ENCODE data around the gene SGSH.
"Not testable (repeated sequence)": the region's sequence is repeated elsewhere in the genome, so short reads cannot be mapped to it uniquely, and the experiment has no call there.

SGSH gene

DNA sequence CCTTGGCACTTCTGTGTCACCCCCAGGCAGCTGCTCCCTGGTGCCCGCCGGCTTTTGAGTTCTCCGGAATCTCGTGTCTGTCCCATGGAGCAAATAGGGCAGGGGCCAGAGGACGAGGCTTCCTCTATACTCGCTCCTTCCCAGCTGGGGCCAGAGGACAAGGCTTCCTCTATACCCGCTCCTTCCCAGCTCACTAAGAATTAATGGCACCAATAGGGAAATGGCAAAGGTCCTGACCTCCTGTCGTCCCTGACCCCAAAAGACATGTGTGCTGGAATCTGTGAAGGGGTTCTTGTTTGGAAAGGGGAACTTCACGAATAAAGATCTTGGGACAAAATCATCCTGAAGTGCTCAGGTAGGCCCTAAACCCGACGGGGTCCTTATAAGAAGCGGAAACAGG, 7.6 kb downstream of the SGSH start:
- in situ Hi-C loops (cut with HindIII; ENCODE audit: low sequenced_read_pairs), result no loop called here

DNA sequence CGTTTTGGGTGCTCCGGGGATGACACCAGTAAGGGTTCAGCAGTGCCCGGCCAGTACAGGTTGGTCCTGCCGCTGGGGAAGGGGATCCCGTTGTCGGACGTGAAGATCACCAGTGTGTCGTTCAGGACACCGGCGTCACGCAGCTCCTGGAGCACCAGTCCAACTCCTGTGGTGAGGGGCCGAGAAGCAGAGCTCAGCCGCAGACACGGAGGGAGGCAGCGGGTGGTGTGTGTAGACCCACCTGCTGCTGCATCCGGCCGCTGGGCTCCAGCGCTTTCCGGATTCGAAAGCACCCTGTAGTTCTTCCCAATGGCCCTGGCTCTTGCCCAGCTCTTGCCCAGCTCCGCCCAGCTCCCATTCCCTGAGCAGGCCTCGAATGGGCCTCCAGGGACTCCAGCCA, 8.0 kb downstream of the SGSH start:
- in situ Hi-C loops (cut with HindIII; ENCODE audit: low sequenced_read_pairs), result no loop called here

DNA sequence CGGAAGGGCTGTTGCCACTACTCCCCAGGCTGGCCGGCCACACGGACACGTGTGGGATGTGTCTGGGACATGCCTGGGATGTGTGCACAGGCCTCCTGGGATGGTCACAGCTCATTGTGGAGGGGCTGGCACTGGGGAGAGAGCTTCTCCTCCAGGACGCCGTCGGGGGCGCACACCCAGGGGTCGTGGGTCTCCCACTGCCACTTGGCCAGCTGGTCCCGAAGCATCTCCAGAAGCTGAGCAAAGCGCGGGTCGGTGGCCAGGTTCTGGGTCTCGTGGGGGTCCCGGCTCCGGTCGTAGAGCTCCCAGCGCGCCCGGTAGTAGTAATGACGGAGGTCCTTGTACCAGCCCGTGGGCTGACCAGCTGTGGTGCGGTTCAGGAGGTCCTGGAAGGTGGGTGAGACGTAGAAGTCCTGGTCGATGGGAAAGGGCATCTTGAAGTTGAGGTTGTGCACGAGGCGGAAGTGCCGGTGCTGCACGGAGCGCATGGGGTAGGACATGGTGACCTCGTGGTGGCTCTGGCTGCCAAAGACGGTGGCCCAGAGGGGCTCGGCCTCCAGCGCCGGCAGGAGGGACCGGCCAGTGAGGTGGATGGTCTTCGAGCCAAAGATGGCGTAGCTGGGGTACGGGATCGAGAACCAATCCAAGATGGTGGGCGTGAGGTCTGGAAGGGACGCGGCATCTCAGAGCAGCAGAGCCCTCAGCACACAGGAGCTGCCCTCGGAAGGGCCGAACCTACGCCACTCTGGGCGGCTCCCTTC, 9.6 kb downstream of the SGSH start:
- in situ Hi-C loops (cut with HindIII; ENCODE audit: low sequenced_read_pairs), result no loop called here

DNA sequence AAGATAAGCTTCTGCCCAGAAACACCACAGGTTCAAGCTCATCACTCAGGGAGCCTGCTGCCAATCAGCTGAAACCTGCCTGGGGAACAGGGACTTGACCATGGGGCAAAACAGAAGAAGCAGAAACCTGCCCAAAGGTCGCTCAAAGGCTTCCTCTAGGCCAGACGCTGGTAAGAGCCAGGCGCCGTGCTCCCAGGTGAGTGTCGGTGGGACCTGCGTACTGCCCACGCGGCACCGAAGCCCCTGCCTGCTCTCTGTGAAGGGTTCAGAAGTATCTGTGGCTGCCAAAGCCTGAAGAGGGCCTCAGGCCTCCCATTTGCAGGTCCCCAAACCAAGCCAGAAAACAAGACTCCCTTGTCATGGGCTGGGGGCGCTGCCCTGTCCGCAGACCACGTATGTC, 10.4 kb downstream of the SGSH start:
- in situ Hi-C loops (cut with HindIII; ENCODE audit: low sequenced_read_pairs), result no loop called here

DNA sequence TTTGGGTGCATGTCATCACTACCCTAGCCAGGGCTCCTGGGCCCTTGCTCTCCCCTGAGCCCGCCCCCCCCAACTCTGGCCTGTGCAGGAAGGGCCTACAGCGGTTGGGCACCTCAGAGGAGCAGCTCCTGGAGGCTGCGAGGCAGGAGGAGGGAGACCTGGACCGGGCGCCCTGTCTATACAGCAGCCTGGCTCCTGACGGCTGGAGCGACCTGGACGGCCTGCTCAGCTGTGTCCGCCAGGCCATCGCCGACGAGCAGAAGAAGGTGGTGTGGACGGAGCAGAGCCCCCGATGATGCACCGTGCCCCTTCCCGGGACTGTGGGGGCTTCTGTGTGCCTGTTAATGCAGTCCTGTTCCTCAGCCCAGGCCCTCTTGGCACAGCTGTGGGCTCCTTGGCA, 12.1 kb downstream of the SGSH start:
- in situ Hi-C loops (cut with HindIII; ENCODE audit: low sequenced_read_pairs), result no loop called here

DNA sequence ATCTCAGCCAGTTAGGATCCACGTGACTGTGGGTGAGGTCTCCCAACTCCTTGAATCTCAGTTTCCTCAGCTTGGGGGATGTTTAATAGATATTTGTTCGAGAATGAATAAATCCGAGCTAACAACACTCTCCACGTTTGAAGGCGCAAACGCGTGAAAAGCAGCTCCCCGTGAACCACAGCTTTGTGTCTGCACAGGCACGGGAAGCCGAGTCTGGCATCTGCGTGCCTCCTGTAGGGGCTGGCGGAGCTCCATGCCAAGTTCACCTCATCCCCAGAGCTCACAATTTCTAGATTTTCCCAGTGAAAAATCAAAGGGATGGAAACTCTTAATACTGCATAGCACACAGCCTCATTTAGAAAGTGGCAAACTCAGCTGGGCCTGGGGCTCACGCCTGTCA, 14.3 kb downstream of the SGSH start:
- in situ Hi-C loops (cut with HindIII; ENCODE audit: low sequenced_read_pairs), result no loop called here

DNA sequence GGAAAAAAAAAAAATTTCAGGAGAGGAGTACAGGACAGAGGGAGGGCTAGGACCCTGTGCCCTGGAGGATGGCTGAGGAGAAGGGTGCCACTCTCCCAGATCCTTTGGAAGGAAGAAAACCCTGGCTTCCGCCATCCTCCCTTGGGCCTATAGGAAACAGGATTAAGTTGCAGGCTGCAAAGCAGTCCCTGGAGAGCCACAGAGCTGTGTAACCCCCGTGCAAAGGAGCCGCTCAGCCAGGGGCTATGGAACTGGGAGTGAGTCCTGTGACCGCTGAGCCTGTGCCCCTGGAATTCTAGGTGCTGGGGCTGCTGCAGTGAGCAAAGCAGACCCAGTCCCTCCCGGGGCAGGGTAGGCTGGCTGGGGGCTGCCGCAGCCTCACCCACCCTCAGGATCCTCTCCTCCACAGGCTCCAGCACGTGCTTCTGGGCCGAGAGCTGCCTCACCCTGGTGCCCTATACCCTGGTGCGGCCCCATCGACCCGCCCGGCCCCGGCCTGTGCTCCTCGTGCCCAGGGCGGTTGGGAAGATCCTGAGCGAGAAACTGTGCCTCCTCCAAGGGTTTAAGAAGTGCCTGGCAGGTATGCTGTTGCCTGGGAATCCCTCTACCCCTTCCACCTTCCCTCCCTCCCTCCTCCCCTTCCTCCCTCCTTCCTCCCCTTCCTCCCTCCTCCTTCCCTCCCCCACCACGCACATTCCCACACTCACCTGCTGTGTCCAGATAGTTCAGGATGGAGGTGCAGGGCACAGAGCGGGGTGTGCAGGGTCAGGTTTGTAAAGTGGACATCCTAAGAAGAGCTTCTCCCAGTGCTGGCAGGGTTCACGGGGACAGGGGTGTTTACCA, 15.3 kb downstream of the SGSH start:
- in situ Hi-C loops (cut with HindIII; ENCODE audit: low sequenced_read_pairs), result no loop called here

DNA sequence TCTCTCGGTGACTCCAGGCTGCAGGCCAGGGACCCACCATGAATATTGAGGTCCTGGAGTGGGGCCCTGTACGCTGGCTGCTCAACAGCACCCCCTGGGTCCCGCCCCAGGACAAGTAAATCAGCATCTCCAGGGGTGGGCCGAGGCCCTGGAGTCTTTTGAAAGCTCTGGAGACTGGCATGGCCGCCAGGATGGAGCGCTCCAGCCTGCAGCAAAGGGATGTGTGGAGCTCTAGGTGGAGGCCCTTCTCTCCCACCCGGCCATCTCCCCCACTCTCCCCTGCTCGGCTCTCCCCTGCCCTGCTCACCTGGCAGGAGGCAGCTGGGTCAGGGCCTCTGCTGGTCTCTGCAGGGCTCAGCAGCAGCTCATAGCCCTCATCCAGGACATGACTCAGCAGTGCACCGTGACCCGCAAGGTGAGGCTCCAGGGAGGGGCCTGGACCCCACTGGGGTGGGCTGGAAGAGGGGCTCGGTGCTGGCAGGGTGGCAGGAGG, 16.6 kb downstream of the SGSH start:
- in situ Hi-C loops (cut with HindIII; ENCODE audit: low sequenced_read_pairs), result no loop called here

DNA sequence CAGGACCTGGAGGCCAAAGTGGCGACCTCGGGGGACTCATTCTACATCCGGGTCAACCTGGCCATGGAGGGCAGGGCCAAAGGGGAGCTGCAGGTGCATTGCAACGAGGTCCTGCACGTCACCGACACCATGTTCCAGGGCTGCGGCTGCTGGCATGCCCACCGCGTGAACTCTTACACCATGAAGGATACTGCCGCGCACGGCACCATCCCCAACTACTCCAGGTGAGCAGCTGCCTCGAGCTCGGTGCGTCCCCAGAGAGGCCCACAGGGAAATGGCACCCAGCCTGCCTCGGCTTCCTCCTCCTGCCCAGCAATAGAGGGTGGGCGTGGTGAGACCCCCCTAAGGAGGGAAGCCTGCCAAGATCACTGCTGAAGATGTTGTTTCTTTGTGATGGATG, 17.9 kb downstream of the SGSH start:
- in situ Hi-C loops (cut with HindIII; ENCODE audit: low sequenced_read_pairs), result no loop called here

DNA sequence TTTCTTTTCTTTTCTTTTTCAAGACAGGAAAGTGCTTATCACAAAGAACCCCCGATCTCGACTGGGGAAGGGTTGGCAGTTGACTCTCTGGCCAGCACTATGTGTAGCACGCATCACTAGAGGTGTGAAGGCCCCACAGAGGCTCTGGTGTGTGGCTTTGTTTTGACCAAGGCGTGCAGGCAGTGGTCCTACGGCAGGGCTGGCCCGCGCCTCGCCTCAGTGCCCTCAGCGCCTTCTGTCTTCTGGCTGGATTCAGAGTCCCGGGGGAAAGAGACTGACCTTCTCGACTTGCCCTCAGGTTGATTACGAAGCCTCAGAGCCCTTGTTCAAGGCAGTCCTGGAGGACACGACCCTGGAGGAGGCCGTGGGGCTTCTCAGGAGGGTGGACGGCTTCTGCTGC, 18.7 kb downstream of the SGSH start:
- in situ Hi-C loops (cut with HindIII; ENCODE audit: low sequenced_read_pairs), result no loop called here

DNA sequence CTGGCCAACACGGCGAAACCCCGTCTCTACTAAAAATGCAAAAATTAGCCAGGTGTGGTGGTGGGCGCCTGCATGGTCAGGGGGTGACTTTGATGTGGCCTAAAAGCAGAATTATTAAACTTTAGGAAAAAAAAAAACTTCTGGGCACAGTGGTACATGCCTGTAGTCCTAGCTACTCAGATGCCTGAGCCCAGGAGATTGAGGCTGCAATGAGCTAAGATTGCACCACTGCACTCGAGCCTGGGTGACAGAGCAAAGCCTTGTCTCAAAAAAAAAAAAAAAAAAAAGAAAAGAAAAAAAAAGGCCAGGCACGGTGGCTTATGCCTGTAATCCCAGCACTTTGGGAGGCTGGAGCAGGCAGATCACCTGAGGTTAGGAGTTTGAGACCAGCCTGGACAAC, 20.8 kb downstream of the SGSH start:
- in situ Hi-C loops (cut with HindIII; ENCODE audit: low sequenced_read_pairs), result not testable (repeated sequence)

DNA sequence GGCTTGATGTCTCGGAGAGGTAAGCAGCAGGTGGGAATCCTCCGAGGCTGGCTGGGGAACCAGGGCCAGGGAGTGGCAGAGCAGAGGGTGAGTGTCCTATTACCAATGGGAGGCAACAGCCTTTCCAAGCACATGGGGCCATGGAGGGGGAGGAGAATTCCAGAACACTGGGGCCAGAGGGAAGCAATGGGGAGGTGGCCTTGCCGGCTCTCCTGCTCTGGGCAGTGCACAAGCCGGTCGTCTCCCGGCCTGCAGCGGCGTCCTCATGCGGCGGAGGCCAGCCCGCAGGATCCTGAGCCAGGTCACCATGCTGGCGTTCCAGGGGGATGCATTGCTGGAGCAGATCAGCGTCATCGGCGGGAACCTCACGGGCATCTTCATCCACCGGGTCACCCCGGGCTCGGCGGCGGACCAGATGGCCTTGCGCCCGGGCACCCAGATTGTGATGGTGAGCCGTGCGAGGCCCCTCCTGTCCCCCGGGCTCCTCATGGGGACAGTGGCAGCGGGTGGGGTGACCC, 21.9 kb downstream of the SGSH start:
- in situ Hi-C loops (cut with HindIII; ENCODE audit: low sequenced_read_pairs), result no loop called here

DNA sequence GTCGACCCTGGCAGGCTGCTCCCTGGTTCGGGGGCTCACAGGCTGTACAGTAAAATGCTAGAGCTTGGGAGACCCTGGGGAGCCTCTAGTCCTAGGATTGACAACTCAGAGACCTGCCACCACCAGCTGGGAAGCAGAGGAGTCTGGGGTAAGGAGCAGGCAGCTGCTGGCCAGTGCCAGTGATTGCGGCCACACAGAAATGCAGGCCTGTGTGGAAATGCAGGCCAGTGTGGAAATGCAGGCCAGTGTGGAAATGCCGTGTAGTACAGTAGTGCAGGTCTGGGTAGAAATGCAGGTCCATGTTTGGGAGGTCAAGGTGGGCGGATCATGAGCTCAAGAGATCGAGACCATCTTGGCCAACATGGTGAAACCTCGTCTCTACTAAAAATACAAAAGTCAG, 23.5 kb downstream of the SGSH start:
- in situ Hi-C loops (cut with HindIII; ENCODE audit: low sequenced_read_pairs), result no loop called here

DNA sequence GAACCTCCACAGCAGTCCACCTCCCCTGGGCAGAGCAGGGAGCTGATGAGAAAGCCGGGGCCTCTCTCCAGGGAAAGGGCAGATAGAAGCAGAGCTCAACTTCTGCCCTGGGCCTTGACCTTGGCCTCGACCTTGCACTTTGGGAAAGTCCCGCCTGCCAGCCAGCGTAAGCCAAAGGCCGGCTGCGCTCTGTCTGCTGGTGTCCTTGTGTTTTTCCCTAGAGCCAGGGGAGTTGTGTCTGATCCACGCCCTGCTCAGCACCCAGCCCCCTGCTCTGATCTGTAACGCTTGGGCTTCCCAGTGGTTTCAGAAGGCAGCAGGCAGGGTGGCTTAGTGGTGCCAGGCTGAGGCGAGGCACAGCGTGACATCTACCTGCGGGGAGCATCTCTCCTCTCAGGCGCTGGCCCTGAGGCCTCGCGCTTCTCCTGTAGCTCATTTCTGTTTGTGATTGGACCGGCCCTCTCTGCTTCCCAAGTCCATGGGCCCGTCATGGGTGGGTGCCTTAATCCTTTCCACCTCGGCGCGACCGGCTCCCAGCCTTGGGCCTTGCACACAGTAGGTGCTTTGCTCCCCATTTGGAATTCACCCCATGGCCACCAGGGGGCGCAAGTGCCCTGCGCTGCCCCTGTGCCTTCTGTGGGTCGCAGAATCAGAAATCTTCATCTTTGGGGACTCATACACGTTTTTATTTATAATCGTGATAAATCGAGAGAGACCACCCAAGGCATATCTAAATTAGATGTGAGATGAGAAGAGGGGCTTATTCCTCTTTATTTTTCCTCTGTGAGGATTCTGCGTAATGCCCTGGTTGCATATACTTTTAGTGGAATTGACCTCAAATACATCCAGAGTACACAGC, 24.2 kb downstream of the SGSH start:
- in situ Hi-C loops (cut with HindIII; ENCODE audit: low sequenced_read_pairs), result no loop called here

DNA sequence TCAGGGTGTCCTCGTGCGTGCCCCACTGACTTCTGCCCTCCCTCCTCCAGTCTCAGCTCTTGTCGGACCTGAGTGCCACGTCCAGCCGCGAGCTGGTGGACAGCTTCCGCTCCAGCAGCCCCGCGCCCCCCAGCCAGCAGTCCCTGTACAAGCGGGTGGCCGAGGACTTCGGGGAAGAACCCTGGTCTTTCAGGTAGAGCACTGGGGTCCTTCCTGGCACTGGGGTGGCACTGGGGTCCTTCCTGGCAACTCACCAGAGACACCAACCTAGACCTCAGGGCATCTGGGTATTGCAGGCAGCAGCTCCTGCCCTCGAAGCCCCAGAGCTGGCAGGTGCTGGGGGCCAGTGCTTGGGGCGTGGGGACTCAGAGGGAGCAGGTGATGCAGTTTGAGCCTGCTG, 25.0 kb downstream of the SGSH start:
- in situ Hi-C loops (cut with HindIII; ENCODE audit: low sequenced_read_pairs), result no loop called here

DNA sequence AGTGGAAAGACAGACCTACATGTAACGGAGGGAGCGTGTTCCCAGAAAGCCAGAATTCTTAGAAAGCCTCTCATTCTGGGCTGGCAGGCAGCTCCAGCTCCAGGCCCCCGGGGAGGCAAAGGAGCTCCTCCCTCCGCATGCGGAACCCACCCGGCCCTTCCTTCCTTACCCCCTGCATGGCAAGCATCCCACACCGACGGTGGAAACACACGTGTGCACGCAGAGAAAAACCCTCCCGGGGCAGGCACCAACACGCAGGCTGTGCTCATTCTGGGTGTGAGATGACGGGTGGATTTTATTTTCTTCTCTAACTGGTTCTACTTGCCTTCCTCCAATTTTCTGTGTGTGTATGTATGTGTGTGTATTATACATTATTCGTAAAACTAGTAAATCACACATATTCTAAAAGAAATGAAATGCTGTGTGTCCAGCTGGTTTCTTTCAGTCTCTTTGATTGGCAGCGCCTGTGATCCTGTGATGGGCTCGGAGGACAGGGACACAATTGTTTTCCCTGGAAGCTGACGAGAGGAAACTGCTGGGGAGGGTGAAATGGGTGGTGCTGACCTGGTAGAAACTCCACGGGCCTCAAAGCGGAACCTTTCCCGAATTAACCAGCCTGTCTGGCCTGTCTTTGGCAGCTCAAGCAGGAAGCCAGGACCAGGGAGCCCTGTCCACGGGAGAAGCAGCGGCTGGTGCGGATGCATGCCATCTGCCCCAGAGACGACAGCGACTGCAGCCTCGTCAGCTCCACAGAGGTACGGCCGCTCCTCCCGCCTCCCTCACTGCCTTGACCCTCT, 28.1 kb downstream of the SGSH start:
- in situ Hi-C loops (cut with HindIII; ENCODE audit: low sequenced_read_pairs), result no loop called here

DNA sequence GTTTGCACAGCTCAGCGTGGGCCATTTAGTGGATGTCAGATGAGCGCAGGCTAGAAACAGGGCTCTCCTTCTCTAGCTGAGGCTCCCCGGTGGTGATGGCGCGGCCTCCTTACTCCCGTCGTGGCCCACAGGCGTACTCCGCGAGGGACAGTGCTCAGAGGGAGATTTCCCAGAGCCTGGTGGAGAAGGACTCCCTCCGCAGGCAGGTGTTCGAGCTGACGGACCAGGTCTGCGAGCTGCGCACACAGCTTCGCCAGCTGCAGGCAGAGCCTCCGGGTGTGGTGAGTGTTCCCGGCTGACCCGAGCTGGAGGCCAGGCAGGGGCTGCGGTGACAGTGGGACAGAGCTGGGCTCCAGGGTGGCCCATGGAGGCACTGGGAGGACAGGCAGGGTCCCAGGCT, 28.9 kb downstream of the SGSH start:
- in situ Hi-C loops (cut with HindIII; ENCODE audit: low sequenced_read_pairs), result no loop called here

DNA sequence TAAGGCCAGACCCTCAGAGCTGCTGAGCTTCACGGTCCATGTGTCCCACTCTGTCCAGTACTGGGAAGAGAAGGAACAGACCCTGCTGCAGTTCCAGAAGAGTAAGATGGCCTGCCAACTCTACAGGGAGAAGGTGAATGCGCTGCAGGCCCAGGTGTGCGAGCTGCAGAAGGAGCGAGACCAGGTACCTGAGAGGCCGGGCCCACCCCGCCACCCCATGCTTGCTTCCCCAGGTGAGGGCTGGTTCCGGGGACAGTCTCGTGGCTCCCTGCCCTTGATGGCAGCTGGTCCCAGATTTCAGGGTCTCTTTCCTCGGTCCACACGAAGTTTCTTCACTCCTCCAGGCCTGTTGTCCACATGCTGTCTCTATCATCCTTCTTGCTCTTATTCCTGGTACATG, 29.4 kb downstream of the SGSH start:
- in situ Hi-C loops (cut with HindIII; ENCODE audit: low sequenced_read_pairs), result no loop called here

DNA sequence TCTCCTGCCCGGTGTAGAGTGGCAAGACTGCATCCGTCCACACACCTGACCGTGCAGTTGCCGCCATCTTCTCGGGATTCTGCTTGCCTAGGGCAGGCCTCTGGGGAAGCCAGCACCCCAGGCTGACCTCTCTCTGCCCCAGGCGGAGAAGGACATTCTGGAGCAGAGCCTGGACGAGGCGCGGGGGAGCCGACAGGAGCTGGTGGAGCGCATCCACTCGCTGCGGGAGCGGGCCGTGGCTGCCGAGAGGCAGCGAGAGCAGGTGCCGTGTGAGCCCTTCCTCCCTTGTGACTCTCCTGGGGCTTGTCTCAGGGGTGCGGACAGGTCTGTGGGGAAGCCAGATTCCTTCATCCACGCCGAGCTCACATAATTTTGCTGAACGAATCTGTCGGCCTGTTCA, 30.5 kb downstream of the SGSH start:
- in situ Hi-C loops (cut with HindIII; ENCODE audit: low sequenced_read_pairs), result no loop called here

DNA sequence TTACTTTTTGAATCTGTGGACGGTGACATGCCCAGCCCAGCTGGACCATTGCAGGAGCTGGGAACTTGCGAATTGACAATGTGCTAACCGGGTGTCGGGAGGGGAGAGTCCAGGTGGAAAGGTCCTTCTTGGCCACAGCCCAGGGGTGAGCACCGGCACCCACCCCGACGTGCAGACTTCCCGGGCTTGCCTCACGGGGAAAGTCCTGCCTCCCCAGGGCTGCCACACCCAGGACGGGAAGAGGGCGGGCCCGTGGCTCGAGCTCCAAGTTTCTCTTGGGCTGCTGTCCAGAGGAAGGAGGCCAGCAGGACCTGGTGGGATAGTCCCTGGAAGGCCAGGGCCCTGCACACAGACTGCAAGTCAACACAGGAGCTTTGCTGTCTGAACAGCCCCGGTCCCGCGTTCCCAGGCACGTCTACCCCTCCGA, 32.6 kb downstream of the SGSH start:
- in situ Hi-C loops (cut with HindIII; ENCODE audit: low sequenced_read_pairs), result no loop called here
